Measurements from ENCODE around the gene ADARB1. TPM values are rescaled to one million over a fixed set of nuclear protein-coding genes. Genes with fewer than 3 reads are reported as not detected.

Gene ADARB1
- total and polyA plus RNA-seq, 9 of the 15 experiments (the other 6 are each of a cell fraction or from before 2014, with no cell fraction given), result 6.7 to 16.0 (median 8.3) TPM

- TF ChIP-seq MXD1 (CRISPR knock-in tag; IDR thresholded peaks at IDR 0.05; ENCODE audit: borderline replicate concordance, poor library complexity, severe bottlenecking), result no peak
- no peak for TF ChIP-seq LCOR (CRISPR knock-in tag; IDR thresholded peaks at IDR 0.05)
- TF ChIP-seq MCM2 (IDR thresholded peaks at IDR 0.05; ENCODE audit: low read depth), result no peak
- no peak for TF ChIP-seq ZBTB9 (CRISPR knock-in tag; IDR thresholded peaks at IDR 0.05)
- TF ChIP-seq MXI1 (IDR thresholded peaks at IDR 0.05; ENCODE audit: low read depth, low read length), result no peak
- no peak for TF ChIP-seq HMGN3 (IDR thresholded peaks at IDR 0.05; ENCODE audit: borderline replicate concordance, extremely low read depth, insufficient read length, low read depth, low read length)
- TF ChIP-seq SIX5 (IDR thresholded peaks at IDR 0.05; ENCODE audit: borderline replicate concordance in 1 of 2, insufficient read depth in 1 of 2, low read depth in 1 of 2, low read length in 2 of 2), result no peak
- no peak for TF ChIP-seq U2AF1 (optimal IDR thresholded peaks at IDR 0.05; ENCODE audit: low read depth, low read length)
- no peak for TF ChIP-seq RHOXF2B (CRISPR knock-in tag; conservative IDR thresholded peaks at IDR 0.05)
- no peak for TF ChIP-seq ELF4 (CRISPR knock-in tag; IDR thresholded peaks at IDR 0.05)
- no peak for TF ChIP-seq TFE3 (CRISPR knock-in tag; IDR thresholded peaks at IDR 0.05)
Observed at GRCh38 chr21:45267390-45267760, 193.0 kb downstream of the ADARB1 start (continued).

All from K562 (cell line).